Small intestine (tissue), 16 donors: ENCODE measurements around the gene KLHDC8B. TPM values are rescaled to one million over a fixed set of nuclear protein-coding genes. Genes with fewer than 3 reads are reported as not detected.

ENCODE experiments used
- DNase-seq, 2 donors: peaks; one replicate each; pipeline versions ENCODE4 v3.0.0 to v3.0.0-alpha.2; 2013
- FAIRE-seq: peaks from 2 replicates; lab custom pipeline; 2012; peaks lifted over from hg19 to GRCh38; lab: Jason Lieb, UNC
- H3K27ac ChIP-seq, 3 donors: one replicate each; pipeline ENCODE4 v1.5.1; 2013; ENCODE audit warnings: low read length in 2 of 3, mild to moderate bottlenecking in 2 of 3, control low read depth in 1 of 3, inconsistent platforms in 1 of 3, low read depth in 1 of 3, moderate library complexity in 1 of 3
- H3K27me3 ChIP-seq, 3 donors: one replicate each; pipeline ENCODE4 v1.6.1; 2013; ENCODE audit warnings: low read length in 3 of 3, inconsistent platforms in 1 of 3; ENCODE audit not compliant: control insufficient read depth in 3 of 3, insufficient read depth in 3 of 3
- H3K36me3 ChIP-seq, 3 donors: one replicate each; pipeline ENCODE4 v1.6.1; 2013; ENCODE audit warnings: low read length in 3 of 3, inconsistent platforms in 1 of 3, low read depth in 1 of 3, mild to moderate bottlenecking in 1 of 3, moderate library complexity in 1 of 3; ENCODE audit not compliant: control insufficient read depth in 3 of 3, insufficient read depth in 2 of 3
- H3K4me1 ChIP-seq, 3 donors: one replicate each; pipeline ENCODE4 v1.6.1; 2013; ENCODE audit warnings: low read length in 2 of 3, inconsistent platforms in 1 of 3, low read depth in 1 of 3, mild to moderate bottlenecking in 1 of 3, moderate library complexity in 1 of 3; ENCODE audit not compliant: control insufficient read depth in 3 of 3, insufficient read depth in 2 of 3
- H3K4me3 ChIP-seq, 3 donors: one replicate each; pipeline ENCODE4 v1.5.1; 2013; ENCODE audit warnings: low read length in 3 of 3, control low read depth in 1 of 3, inconsistent platforms in 1 of 3, low read depth in 1 of 3, mild to moderate bottlenecking in 1 of 3, moderate library complexity in 1 of 3
- H3K9me3 ChIP-seq, 2 donors: one replicate each; pipeline ENCODE4 v1.6.1; 2013; ENCODE audit warnings: low read depth in 1 of 2, low read length in 1 of 2; ENCODE audit not compliant: control insufficient read depth in 2 of 2, insufficient read depth in 1 of 2
- WGBS, 3 donors: extraction: QIAGEN DNeasy Blood & Tissue Kit; methylation state at CpG; one replicate each; pipeline ENCODE4 v1.1.7; 2013; 5-methylcytosine and 5-hydroxymethylcytosine counted together
- long read RNA-seq, 10 donors: transcript quantifications; one replicate each; lab custom pipeline, GENCODE V29; 2026
- polyA plus RNA-seq, 4 donors: library from polyadenylated mRNA; stranded (reverse) in 3 of 4; unstranded in 1 of 4; fragments of 200-250 nt in 3 of 4; fragments of 120-200 nt in 1 of 4; gene quantifications; one replicate each; pipeline versions ENCODE4 v1.2.1 to v1.2.3, GENCODE V29; 2013
- donor health status: healthy with polysubstance abuse.
- donor health status: control.
- donor health status: control.
- donor health status: Bipolar disorder and iron deficiency.
- donor health status: healthy.

Gene KLHDC8B
- polyA plus RNA-seq: 10 to 100 TPM in 2 of 4 donors, 1 to 10 TPM in 2; 6.3 to 58.0 (median 13.8) TPM
- long read RNA-seq, donor 1: 0 reads
- long read RNA-seq, donor 2, transcript KLHDC8B-201 (6 exons, 1,959 nt): major isoform, 6 of 7 reads
- long read RNA-seq, donor 2, partial matches to known transcripts: 0 of 7 reads
- long read RNA-seq, donor 2, other reads (novel, unspliced or antisense): 0 of 7 reads
- long read RNA-seq, donor 3, transcript KLHDC8B-201 (6 exons, 1,959 nt): major isoform, 9 of 15 reads
- long read RNA-seq, donor 3, partial matches to known transcripts: 5 of 15 reads
- long read RNA-seq, donor 3, other reads (novel, unspliced or antisense): 0 of 15 reads
- long read RNA-seq, donor 4: 0 reads
- long read RNA-seq, donor 5: 0 reads
- long read RNA-seq, donor 6, transcript KLHDC8B-201 (6 exons, 1,959 nt): major isoform, 7 of 7 reads
- long read RNA-seq, donor 6, partial matches to known transcripts: 0 of 7 reads
- long read RNA-seq, donor 6, other reads (novel, unspliced or antisense): 0 of 7 reads
- long read RNA-seq, donor 7: 0 reads
- long read RNA-seq, donor 8, partial matches to known transcripts: 0 of 2 reads
- long read RNA-seq, donor 8, other reads (novel, unspliced or antisense): 0 of 2 reads
- long read RNA-seq, donor 9, partial matches to known transcripts: 0 of 4 reads
- long read RNA-seq, donor 9, other reads (novel, unspliced or antisense): 0 of 4 reads
- long read RNA-seq, donor 10, transcript KLHDC8B-201 (6 exons, 1,959 nt): major isoform, 11 of 12 reads
- long read RNA-seq, donor 10, partial matches to known transcripts: 0 of 12 reads
- long read RNA-seq, donor 10, other reads (novel, unspliced or antisense): 0 of 12 reads

DNA sequence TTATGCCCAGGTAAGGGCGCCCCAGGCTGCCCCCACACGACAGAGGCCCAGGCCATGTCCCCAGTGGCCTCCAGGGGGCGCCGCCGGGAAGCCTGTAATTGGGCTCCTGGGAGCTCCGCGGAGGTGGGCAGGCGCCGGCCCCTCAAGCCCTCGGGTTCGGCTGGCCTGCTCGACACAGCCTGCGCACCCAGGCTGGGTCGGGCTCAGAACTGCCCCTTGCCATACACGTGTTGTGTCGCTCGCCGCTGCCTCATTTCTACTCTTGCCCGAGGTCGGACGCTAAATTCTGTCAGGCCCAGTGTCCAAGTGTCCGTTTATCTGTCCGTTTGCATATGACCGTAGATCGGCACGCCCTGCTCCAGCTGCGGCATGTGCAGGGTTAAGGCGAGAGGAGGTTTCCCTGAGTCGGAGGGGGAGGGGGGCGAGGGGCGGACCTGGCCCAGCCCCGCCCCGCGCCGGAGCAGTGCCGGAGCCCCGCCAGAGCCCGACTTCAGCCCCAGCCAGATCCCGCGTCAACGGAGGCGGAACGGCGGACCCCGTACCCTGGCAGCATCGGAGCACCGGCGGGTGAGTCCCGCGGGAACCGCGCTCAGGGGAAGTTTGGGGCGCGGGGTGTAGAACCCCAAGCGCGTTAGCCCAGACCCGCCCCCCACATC, at the start of gene KLHDC8B:
KLHDC8B (plus strand) TSS at position 480 of the 656 bp plus-strand sequence. CDS start 1,172 bp downstream, outside the sequence.
- peaks cover 0 to 5% of the 10 kb centered on the region in 2 donors for H3K9me3 ChIP-seq
- 1 to 3% (median 1%) methylated on average over 47 to 57 of the region's 57 CpGs for WGBS, 3 donors
- FAIRE-seq: no peak
- peaks cover 0 to 57% (median 6%) of the 10 kb centered on the region in 3 donors for H3K4me1 ChIP-seq
- H3K36me3 ChIP-seq: peaks cover 0 to 35% (median 0%) of the 10 kb centered on the region in 3 donors
- no peaks in the 10 kb centered on the region for H3K27me3 ChIP-seq
- DNase-seq: peak; percentile 70 to 95
- H3K4me3 ChIP-seq: peak within 1 kb of the TSS; percentile 38 to 97 (median 62)
- H3K27ac ChIP-seq: peak within 1 kb of the TSS in 2 of 3 donors; percentile 81 to 95

- Histone ChIP-seq H3K27me3 (no peaks in the 10 kb centered on the region), H3K4me3 (no peak overlapping the region), H3K27ac (no peak overlapping the region), H3K4me1 (peaks cover 0 to 11% (median 6%) of the 10 kb centered on the region in 3 donors), H3K36me3 (peaks cover 0 to 86% (median 7%) of the 10 kb centered on the region in 3 donors), H3K9me3 (no peaks in the 10 kb centered on the region)
- FAIRE-seq (no peak), DNase-seq (no peak)
- whole genome bisulfite sequencing, 3 donors: 95 to 99% (median 95%) methylated on average over 10 to 12 of the region's 12 CpGs
Measured at GRCh38 chr3:49122022-49122421, 49.4 kb upstream of the KLHDC8B start.

- peaks cover 0 to 82% (median 5%) of the 10 kb centered on the region in 3 donors for H3K36me3 ChIP-seq
- DNase-seq (no peak), FAIRE-seq (no peak)
- H3K4me1 ChIP-seq: peaks cover 0 to 11% (median 6%) of the 10 kb centered on the region in 3 donors
- 88 to 92% (median 91%) methylated on average over 7 of the region's 7 CpGs for WGBS, 3 donors
- H3K4me3 ChIP-seq: no peak overlapping the region
- H3K27ac ChIP-seq: no peak overlapping the region
- no peaks in the 10 kb centered on the region for H3K9me3 ChIP-seq
- H3K27me3 ChIP-seq: no peaks in the 10 kb centered on the region
Measured at GRCh38 chr3:49122451-49122850, 48.9 kb upstream of the KLHDC8B start.

DNA sequence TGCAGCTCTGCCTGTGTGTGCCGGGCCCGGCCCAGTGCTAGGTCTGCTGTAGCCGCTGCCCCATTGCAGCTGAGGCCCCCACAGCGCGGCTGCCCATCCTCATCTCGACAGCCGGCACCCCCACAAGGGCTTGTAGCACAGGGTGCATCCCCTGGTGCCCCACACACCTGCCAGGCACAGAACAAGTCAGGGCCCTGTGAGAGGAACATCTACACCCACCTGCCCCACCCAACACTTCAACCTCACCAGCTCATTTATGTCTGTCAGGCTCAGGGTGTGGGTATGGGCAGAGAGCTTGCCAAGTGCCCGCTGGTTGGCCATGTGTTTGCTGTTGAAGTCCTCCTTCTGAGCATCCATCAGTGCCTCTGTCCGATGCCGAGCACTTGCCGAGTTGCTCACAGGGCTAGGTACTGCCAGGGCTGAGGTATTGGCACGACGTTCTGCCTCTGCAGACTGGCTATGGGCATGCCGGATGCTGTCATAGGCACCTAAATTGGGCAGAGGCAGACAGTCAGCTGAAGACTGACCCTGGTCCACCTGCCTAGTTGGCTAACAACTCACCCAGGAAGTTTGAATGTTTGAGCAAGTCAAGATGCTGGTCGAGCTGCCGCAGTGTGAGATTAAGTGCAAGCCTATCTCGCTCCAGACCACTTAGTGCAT, 48.4 kb upstream of the KLHDC8B start:
- WGBS, 3 donors: 93 to 94% (median 93%) methylated on average over 17 of the region's 17 CpGs
- peaks cover 0 to 11% (median 6%) of the 10 kb centered on the region in 3 donors for H3K4me1 ChIP-seq

GRCh38 chr3:49123687-49124086, 47.7 kb upstream of the KLHDC8B start:
- Histone ChIP-seq H3K36me3 (peaks cover 0 to 79% (median under 1%) of the 10 kb centered on the region in 3 donors), H3K27me3 (no peaks in the 10 kb centered on the region), H3K27ac (no peak overlapping the region), H3K4me3 (no peak overlapping the region), H3K4me1 (peaks cover 0 to 11% (median 6%) of the 10 kb centered on the region in 3 donors), H3K9me3 (no peaks in the 10 kb centered on the region)
- WGBS, 3 donors: 93 to 95% (median 94%) methylated on average over 17 of the region's 17 CpGs
- no peak for FAIRE-seq
- no peak for DNase-seq

More for the DNA sequence above, 48.4 kb upstream of the KLHDC8B start:
- no peak overlapping the region for H3K4me3 ChIP-seq
- no peaks in the 10 kb centered on the region for H3K9me3 ChIP-seq
- FAIRE-seq (no peak), DNase-seq (no peak)
- H3K27ac ChIP-seq: no peak overlapping the region
- no peaks in the 10 kb centered on the region for H3K27me3 ChIP-seq
- peaks cover 0 to 78% (median 2%) of the 10 kb centered on the region in 3 donors for H3K36me3 ChIP-seq

DNA sequence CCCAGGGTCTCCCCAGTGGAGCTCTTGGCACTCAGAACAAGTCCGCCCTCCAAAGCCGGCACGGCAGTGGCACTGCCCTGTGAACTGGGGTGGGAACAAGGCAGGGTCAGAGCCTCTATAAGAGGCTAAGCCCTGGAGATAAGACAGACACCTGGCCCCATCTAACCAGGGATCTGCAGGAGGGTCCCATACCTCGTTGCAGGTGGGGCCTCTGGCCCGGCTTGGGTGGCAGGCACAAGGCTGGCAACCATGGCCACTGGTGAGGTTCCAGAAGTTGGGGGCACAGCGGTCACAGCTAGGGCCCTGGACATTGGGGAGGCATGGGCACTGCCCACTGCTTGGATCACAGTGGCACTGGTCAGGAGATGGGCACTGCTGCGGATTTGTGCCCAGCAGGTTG, 47.2 kb upstream of the KLHDC8B start:
- H3K27ac ChIP-seq: no peak overlapping the region
- WGBS, 3 donors: 76 to 86% (median 77%) methylated on average over 7 of the region's 7 CpGs
- no peaks in the 10 kb centered on the region for H3K27me3 ChIP-seq
- no peak overlapping the region for H3K4me3 ChIP-seq
- H3K9me3 ChIP-seq: no peaks in the 10 kb centered on the region
- H3K4me1 ChIP-seq: peaks cover 0 to 8% (median 5%) of the 10 kb centered on the region in 3 donors
- no peak for FAIRE-seq
- H3K36me3 ChIP-seq: peaks cover 0 to 79% (median 0%) of the 10 kb centered on the region in 3 donors
- no peak for DNase-seq

DNA sequence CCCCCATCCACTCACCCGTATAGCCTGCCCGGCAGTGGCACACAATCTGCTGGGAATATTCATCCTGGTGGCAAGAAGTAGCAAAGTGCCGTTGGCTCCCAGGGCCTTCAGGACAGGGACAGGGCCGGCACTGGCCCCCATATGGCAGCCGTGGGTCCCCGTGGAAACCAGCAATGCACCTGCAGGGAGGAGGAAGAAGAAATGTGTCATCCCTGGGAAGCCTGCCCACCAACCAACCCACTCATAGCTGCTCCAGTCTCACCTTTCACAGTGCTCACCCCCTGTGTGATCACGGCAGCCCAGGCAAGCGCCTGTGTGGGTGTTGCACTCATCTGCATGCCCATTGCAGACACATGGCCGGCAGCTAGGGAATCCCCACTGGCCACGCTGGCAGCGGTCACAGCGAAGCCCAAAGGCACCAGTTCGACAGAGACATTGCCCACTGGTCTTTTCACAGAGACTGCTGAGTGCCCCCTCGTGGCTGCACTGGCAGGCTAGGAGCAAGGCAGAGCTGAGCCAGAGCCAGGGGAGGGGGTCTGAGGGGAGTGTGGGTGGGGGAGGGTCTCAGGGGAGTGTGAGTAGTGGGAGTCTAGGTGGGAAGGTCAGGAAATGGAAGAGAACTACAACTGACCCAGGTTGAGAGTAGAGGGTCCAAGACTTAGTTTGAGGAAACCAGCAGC, 46.3 kb upstream of the KLHDC8B start:
- no peaks in the 10 kb centered on the region for H3K27me3 ChIP-seq
- no peak overlapping the region for H3K4me3 ChIP-seq
- H3K36me3 ChIP-seq: peaks cover 0 to 84% (median 0%) of the 10 kb centered on the region in 3 donors
- 79 to 82% (median 82%) methylated on average over 14 of the region's 14 CpGs for WGBS, 3 donors
- no peak overlapping the region for H3K27ac ChIP-seq
- H3K9me3 ChIP-seq: no peaks in the 10 kb centered on the region
- no peaks in the 10 kb centered on the region for H3K4me1 ChIP-seq
- FAIRE-seq (no peak), DNase-seq (no peak)
